K562 (cell line): ENCODE results near the gene CREB3L2. TPM values are rescaled to one million over a fixed set of nuclear protein-coding genes. Genes with fewer than 3 reads are reported as not detected.

Source experiments
- CHD7 ChIP-seq: fragments of 200-600 bp; sonication (generic); IDR thresholded peaks from one replicate; pipeline ENCODE4 v1.6.1; 2012; ENCODE audit warnings: mild to moderate bottlenecking, low read depth, low read length, inconsistent platforms
- FOXA3 ChIP-seq, 2 experiments: fragments of 450-650 bp in 1 of 2; sonication (generic) in 1 of 2; formaldehyde crosslinking; IDR thresholded peaks in 1 of 2; conservative IDR thresholded peaks in 1 of 2; 2 replicates each; pipeline versions ENCODE4 v1.4.0 to v1.8.0; 2020 to 2022; ENCODE audit warnings: mild to moderate bottlenecking in 2 of 2, missing genetic modification reagents in 1 of 2
- GABPB1 ChIP-seq: sonication (generic); formaldehyde crosslinking; IDR thresholded peaks from 2 replicates; pipeline ENCODE4 v1.8.0; 2022; ENCODE audit warnings: mild to moderate bottlenecking, missing genetic modification reagents
- HINFP ChIP-seq: fragments of 450-650 bp; conservative IDR thresholded peaks from 2 replicates; pipeline ENCODE4 v1.6.1; 2016; ENCODE audit warnings: missing genetic modification characterization, low read depth, mild to moderate bottlenecking, control low read depth, missing compliant biosample characterization
- LCOR ChIP-seq: sonication (generic); formaldehyde crosslinking; IDR thresholded peaks from 2 replicates; pipeline ENCODE4 v1.8.0; 2022; ENCODE audit warnings: mild to moderate bottlenecking, missing genetic modification reagents
- MTA3 ChIP-seq: fragments of 450-650 bp; formaldehyde crosslinking; IDR thresholded peaks from 2 replicates; pipeline ENCODE4 v1.6.1; 2017; ENCODE audit warnings: mild to moderate bottlenecking, borderline replicate concordance
- RBM39 ChIP-seq: fragments of 200-400 bp; formaldehyde crosslinking; optimal IDR thresholded peaks from 2 replicates; pipeline ENCODE3; 2018; ENCODE audit warnings: low read depth, low read length
- RFX1 ChIP-seq: fragments of 450-650 bp; IDR thresholded peaks from 2 replicates; pipeline ENCODE4 v1.6.1; 2016; ENCODE audit warnings: mild to moderate bottlenecking, moderate library complexity
- SMARCA4 ChIP-seq: fragments of 450-650 bp; IDR thresholded peaks from 2 replicates; pipeline ENCODE4 v1.6.1; 2016
- TOE1 ChIP-seq, 2 experiments: fragments of 450-650 bp in 1 of 2; sonication (generic) in 1 of 2; formaldehyde crosslinking in 1 of 2; IDR thresholded peaks; 2 replicates each; pipeline versions ENCODE4 v1.7.1 to v1.8.0; 2016 to 2022; ENCODE audit warnings: borderline replicate concordance in 2 of 2, mild to moderate bottlenecking in 2 of 2, antibody characterized with exemption in 1 of 2, inconsistent platforms in 1 of 2, low read depth in 1 of 2, missing genetic modification reagents in 1 of 2, moderate library complexity in 1 of 2
- TRIM28 ChIP-seq: fragments of 450-650 bp; IDR thresholded peaks from 2 replicates; pipeline ENCODE4 v1.6.1; 2017
- ZNF395 ChIP-seq: fragments of 200-800 bp; sonication (Bioruptor generic); IDR thresholded peaks from 2 replicates; pipeline ENCODE4 v1.6.1; 2017; ENCODE audit warnings: missing genetic modification characterization, missing compliant biosample characterization
- polyA plus RNA-seq, 8 experiments: library from polyadenylated mRNA; depleted of rRNA in 4 of 8; stranded (reverse) in 5 of 8; unstranded in 3 of 8; fragments of >200 nt; fragmentation: Nextera tagmentation in 2 of 8; fragmentation: Illumina TruSeq in 1 of 8; extraction: Ambion mirVana in 2 of 8; extraction: Trizol in 1 of 8; gene quantifications; 2 replicates each; pipeline versions ENCODE4 v1.2.1 to v1.2.3, GENCODE V29; 2011 to 2014; ENCODE audit warnings: inconsistent platforms in 1 of 8, missing spikeins in 1 of 8
- total RNA-seq, 7 experiments: library from RNA; depleted of rRNA in 6 of 7; stranded (reverse); fragments of >200 nt in 6 of 7; fragmentation: Illumina TruSeq in 2 of 7; extraction: Trizol in 2 of 7; gene quantifications; 2 replicates each; pipeline versions ENCODE4 v1.2.1 to v1.2.3, GENCODE V29; 2011 to 2021; ENCODE audit warnings: low replicate concordance in 1 of 7

Gene CREB3L2
- total and polyA plus RNA-seq, 9 of the 15 experiments (the other 6 are each of a cell fraction or from before 2014, with no cell fraction given) = 7.1 to 45.6 (median 15.8) TPM

- peak; percentile 80; the same call in 1 of the 2 replicates for TF ChIP-seq ZNF395 (CRISPR knock-in tag)
- no peak for TF ChIP-seq TRIM28
- no peak for TF ChIP-seq RBM39
- no peak for TF ChIP-seq SMARCA4
- TF ChIP-seq MTA3 = no peak
- no peak for TF ChIP-seq FOXA3 (CRISPR knock-in tag; conservative IDR thresholded peaks at IDR 0.05 in 1 of 2, IDR thresholded peaks at IDR 0.05 in 1 of 2)
- TF ChIP-seq RFX1 = no peak
- TF ChIP-seq GABPB1 = 0 out of 2 replicates have a peak, but pooled peaks have one; percentile 29
- no peak for TF ChIP-seq HINFP (tag)
- TF ChIP-seq TOE1 (IDR thresholded peaks at IDR 0.05; ENCODE audit: borderline replicate concordance) = no peak
- TF ChIP-seq TOE1 (CRISPR knock-in tag; IDR thresholded peaks at IDR 0.05; ENCODE audit: borderline replicate concordance, low read depth) = 0 out of 2 replicates have a peak, but pooled peaks have one; percentile 30
- no peak for TF ChIP-seq LCOR (CRISPR knock-in tag)
- TF ChIP-seq CHD7 = no peak
These were observed 61.0 kb downstream of the CREB3L2 start (continued) for GRCh38 chr7:137940656-137941518.
